SKM-1 (cell line): Measurements from ENCODE around the gene IDH3A.

ENCODE experiments used
- DNase-seq: peaks from one replicate; lab custom pipeline; 2025; ENCODE audit not compliant: unreplicated experiment; lab: John Stamatoyannopoulos, UW

IDH3A gene

GRCh38 chr15:78164010-78164409 lies 14.8 kb downstream of the IDH3A start:
- no peak for DNase-seq

- no peak for DNase-seq
Observed at GRCh38 chr15:78167227-78167888, 18.2 kb downstream of the IDH3A start.

GRCh38 chr15:78168608-78169007 lies 19.4 kb downstream of the IDH3A start:
- DNase-seq, result no peak

GRCh38 chr15:78170848-78171773 lies 21.9 kb downstream of the IDH3A start:
- no peak for DNase-seq

- no peak for DNase-seq
Observed at GRCh38 chr15:78171864-78172472, 22.8 kb downstream of the IDH3A start.

- no peak for DNase-seq
Observed at GRCh38 chr15:78174401-78174800, 25.2 kb downstream of the IDH3A start.

- no peak for DNase-seq
Observed at GRCh38 chr15:78175330-78175729, 26.2 kb downstream of the IDH3A start.

GRCh38 chr15:78177447-78177873 lies 28.3 kb downstream of the IDH3A start:
- DNase-seq, result no peak

- no peak for DNase-seq
Observed at GRCh38 chr15:78178064-78178463, 28.9 kb downstream of the IDH3A start.

GRCh38 chr15:78179286-78179840 lies 30.2 kb downstream of the IDH3A start:
- no peak for DNase-seq

- no peak for DNase-seq
Observed at GRCh38 chr15:78179906-78180305, 30.7 kb downstream of the IDH3A start.

GRCh38 chr15:78182336-78182700 lies 33.2 kb downstream of the IDH3A start:
- no peak for DNase-seq

GRCh38 chr15:78182821-78183220 lies 33.7 kb downstream of the IDH3A start:
- no peak for DNase-seq

- DNase-seq, result no peak
Observed at GRCh38 chr15:78192826-78193594, 43.8 kb downstream of the IDH3A start.

GRCh38 chr15:78193731-78194567 lies 44.8 kb downstream of the IDH3A start:
- no peak for DNase-seq

- DNase-seq, result no peak
Observed at GRCh38 chr15:78194568-78194925, 45.4 kb downstream of the IDH3A start.

GRCh38 chr15:78195735-78196201 lies 46.6 kb downstream of the IDH3A start:
- DNase-seq, result no peak

GRCh38 chr15:78197632-78198031 lies 48.5 kb downstream of the IDH3A start:
- DNase-seq, result no peak

- no peak for DNase-seq
Observed at GRCh38 chr15:78200276-78200930, 51.2 kb downstream of the IDH3A start.
